GM12801 (cell line): ENCODE measurements around the gene LYSMD3.

Experiments used
- TF ChIP-seq, protein P1 (sequence below): IDR thresholded peaks from one replicate; pipeline ENCODE4 v1.5.1; 2011; ENCODE audit warnings: control low read depth; ENCODE audit not compliant: insufficient read length; ENCODE audit errors: extremely low read depth

The LYSMD3 gene

DNA sequence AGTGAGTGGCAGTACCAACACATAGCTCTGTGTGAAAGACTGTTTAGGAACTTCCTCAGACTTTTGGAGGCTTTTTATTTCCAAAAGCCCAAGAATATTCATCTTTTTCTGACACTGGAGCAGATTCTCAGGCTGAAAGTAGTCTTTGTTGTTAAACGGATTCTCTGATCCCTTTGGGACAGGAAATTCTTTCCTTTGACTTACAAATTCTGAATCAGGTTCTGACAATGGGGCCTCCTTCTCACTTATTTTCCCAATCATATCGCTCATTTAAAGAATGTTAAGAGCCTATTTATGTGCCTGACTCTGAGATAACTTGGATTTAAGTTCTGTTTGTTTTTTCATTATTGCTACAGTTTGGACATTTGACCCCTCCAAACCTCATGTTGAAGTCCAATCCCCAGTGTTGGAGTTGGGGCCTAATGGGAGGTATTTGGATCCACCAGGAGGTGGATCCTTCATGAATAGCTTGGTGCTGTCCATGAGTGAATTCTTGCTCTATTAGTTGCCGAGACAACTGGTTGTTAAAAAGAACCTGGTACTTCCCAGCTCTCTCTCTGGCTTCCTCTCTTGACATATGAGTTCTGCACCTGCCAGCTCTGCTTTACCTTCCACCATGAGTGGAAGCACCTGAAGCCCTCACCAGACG, 25.1 kb upstream of the LYSMD3 start:
- TF ChIP-seq, protein P1, sequence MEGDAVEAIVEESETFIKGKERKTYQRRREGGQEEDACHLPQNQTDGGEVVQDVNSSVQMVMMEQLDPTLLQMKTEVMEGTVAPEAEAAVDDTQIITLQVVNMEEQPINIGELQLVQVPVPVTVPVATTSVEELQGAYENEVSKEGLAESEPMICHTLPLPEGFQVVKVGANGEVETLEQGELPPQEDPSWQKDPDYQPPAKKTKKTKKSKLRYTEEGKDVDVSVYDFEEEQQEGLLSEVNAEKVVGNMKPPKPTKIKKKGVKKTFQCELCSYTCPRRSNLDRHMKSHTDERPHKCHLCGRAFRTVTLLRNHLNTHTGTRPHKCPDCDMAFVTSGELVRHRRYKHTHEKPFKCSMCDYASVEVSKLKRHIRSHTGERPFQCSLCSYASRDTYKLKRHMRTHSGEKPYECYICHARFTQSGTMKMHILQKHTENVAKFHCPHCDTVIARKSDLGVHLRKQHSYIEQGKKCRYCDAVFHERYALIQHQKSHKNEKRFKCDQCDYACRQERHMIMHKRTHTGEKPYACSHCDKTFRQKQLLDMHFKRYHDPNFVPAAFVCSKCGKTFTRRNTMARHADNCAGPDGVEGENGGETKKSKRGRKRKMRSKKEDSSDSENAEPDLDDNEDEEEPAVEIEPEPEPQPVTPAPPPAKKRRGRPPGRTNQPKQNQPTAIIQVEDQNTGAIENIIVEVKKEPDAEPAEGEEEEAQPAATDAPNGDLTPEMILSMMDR = no peak

DNA sequence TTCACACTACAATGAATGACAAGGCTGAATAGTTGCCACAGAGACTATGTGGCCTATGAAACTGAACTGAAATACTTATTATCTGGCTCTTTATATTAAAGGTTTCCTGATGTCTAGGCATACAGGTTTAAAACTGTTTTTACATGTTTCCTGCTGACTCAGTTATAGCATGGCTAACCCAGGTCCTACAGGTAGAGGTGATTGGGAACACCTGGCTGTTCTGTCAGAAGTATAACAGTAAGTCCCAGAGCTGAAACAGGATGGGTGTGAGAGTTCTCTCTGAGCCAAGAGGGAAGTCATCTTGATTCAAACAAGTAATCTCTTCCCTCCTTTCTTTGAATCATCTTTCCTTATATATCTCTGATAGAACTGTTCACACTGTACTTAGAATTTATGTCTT, 24.3 kb upstream of the LYSMD3 start:
- TF ChIP-seq, protein P1 = no peak

DNA sequence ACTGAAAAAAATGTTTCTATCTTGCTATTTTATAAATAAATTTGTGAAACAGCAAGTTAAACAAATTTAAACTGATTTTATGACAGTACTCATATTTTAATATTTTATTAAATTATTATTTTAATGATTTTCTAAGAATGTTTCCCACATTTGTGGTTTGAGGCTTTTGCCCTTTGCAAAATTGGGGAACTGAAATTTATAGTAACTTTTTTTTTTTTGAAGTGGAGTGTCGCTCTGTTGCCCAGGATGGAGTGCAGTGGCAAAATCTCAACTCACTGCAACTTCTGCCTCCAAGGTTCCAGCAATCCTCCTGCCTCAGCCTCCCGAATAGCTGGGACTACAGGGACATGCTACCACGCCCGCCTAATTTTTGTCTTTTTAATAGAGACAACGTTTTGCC, 22.0 kb upstream of the LYSMD3 start:
- TF ChIP-seq, protein P1 = no peak

DNA sequence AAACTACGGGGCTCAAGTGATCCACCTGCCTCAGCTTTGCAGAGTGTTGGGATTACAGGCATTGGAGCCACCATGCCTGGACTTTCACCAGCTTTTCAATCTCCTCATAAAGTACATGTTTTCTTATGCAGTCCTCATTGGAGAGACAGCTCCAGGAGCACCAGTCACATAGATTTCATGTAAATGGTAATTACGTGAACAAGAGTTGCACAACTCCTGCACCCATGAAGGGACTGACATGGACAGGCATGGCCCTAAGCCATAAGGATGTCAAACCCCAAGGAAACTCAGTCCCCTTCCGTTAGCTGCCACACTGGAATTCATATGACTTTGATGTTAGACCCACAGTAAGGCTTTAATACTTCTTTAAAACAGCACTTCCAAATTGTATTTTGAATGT, 21.6 kb upstream of the LYSMD3 start:
- TF ChIP-seq, protein P1 = no peak

DNA sequence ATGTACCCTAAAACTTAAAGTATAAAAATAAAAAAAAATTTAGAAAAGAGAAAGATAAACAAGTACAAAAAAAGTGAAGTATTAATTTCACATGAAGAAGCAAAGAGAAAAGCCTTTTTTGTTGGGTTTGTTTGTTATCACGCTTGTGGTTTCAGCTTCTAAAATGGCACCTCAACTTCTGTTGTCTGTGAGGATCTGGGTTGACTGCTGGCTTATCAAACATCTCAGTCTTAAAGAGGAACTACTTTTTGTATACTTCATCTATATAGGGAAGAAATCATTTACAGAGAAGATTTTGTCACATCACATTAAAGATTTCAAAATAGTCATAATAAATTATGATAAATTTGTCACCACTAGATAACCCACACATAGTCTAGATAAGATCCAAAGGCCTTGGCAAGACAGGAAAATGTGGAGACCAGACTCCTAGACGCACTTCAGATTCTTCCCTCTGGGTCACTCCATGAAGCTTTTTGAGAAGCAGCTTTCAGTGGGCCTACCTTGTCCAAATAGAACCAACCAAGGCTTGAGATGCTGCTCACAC, 20.4 kb upstream of the LYSMD3 start:
- TF ChIP-seq, protein P1 = no peak

DNA sequence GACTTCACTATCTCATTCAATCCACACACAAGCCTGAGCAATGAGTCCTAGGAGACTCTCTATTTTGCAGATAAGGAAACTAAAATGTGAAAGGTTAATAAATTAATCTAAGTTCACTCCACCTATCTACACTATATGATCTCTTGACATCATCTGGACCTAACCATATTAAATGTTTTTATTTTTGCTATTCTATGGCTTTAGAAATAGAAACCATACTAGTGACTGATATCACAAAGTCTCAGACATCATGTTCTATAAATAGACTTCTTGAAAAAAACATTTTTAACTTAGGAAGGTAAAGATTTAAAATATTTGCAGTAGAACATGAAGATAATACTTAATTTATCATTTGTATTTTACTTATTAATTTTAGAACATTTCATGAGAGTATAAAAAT, 19.8 kb upstream of the LYSMD3 start:
- TF ChIP-seq, protein P1 = no peak

DNA sequence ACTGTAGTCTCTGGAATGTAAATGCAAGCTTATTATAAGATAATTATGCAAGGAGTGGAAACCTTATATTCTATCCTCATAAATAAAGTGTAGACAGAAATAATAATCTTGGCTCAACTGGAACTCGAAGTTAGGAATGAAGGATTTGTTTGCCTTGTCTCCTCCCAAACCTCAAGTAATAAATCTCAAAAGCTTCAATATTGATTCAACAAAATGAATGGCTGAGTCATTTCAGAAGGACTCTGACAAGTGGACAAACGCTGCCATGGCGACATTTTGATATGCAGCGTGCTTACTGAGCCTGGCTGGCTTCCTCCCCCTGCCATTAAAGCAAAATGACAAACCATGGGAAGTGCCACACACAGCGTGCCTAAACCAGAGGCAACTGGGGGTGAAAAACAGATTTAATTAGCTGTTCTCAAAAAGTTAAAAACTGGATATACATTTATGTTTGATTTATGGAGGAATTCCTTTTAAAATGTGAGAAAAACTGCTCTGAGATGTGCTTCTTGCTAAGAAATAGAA, 18.7 kb upstream of the LYSMD3 start:
- TF ChIP-seq, protein P1 = no peak
